T-helper 2 cell treated with Interferon-gamma antibody and Interleukin-4, amounts not matched to agents 5 μg/mL and 100 μg/mL, for 36 hours (primary cell): ENCODE measurements around the gene SLC46A2.

ENCODE experiments used
- DNase-seq: peaks from one replicate; pipeline ENCODE4 v3.0.0; 2021; ENCODE audit warnings: low spot score
- H3K27ac Mint-ChIP-seq: one replicate; pipeline ENCODE4 v1.8.0; 2021; ENCODE audit warnings: mild to moderate bottlenecking, mixed read lengths
- H3K27me3 Mint-ChIP-seq: one replicate; pipeline ENCODE4 v1.8.0; 2021; ENCODE audit warnings: low read depth, mixed read lengths
- H3K36me3 Mint-ChIP-seq: one replicate; pipeline ENCODE4 v1.8.0; 2021; ENCODE audit warnings: low read depth, mixed read lengths
- H3K4me1 Mint-ChIP-seq: one replicate; pipeline ENCODE4 v1.8.0; 2021; ENCODE audit warnings: low read depth, mixed read lengths
- H3K4me3 Mint-ChIP-seq: one replicate; pipeline ENCODE4 v1.8.0; 2022; ENCODE audit warnings: mild to moderate bottlenecking, moderate library complexity, mixed read lengths
- H3K9me3 Mint-ChIP-seq: one replicate; pipeline ENCODE4 v1.8.0; 2021; ENCODE audit warnings: mixed read lengths

Gene SLC46A2

DNA sequence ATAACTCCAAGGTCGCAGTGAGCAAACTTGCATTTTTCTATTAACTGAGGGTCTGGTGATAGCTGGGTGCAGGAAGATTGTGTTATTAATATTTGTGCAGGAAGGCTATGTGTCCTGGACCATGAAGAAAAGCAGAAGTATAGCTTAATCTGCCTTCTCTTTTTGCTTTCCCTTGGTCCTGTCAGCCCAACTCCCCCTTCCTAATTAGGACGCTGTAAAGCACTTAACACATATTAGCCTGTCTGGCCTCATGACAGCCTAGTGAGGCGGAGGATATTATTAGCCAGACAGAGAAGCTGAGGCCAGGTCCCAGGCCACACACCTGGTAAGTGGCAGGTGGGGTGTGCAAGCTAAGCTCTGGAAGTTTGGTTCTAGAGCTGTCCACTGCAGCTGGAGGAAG is 29.5 kb downstream of the SLC46A2 start:
- Mint-ChIP-seq H3K4me1 (peaks cover 9% of the 10 kb centered on the region), H3K9me3 (no peaks in the 10 kb centered on the region), H3K27ac (no peak overlapping the region), H3K36me3 (no peaks in the 10 kb centered on the region), H3K27me3 (no peaks in the 10 kb centered on the region), H3K4me3 (no peak overlapping the region)
- DNase-seq, result no peak

DNA sequence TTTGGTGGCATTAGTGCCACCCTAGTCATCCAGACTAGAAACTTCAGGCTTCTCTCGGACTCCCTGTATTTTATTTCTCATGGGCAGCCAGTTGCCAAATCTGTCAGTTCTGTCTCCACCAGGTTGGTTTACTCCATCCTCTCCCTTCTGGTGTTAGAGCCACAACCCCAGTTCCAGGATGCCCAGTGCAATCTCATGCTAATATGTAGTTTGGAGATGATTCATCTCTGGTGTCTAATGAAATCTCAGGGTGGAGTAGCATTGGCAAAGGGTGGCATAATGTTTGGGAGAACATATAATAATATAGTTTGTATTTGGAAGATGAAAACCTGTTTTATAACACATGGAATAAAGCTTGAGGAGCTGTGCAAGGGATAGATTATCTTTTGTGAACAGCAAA is 30.2 kb downstream of the SLC46A2 start:
- Mint-ChIP-seq H3K4me1 (peaks cover 9% of the 10 kb centered on the region), H3K4me3 (no peak overlapping the region), H3K36me3 (no peaks in the 10 kb centered on the region), H3K27ac (no peak overlapping the region), H3K27me3 (no peaks in the 10 kb centered on the region), H3K9me3 (no peaks in the 10 kb centered on the region)
- no peak for DNase-seq

DNA sequence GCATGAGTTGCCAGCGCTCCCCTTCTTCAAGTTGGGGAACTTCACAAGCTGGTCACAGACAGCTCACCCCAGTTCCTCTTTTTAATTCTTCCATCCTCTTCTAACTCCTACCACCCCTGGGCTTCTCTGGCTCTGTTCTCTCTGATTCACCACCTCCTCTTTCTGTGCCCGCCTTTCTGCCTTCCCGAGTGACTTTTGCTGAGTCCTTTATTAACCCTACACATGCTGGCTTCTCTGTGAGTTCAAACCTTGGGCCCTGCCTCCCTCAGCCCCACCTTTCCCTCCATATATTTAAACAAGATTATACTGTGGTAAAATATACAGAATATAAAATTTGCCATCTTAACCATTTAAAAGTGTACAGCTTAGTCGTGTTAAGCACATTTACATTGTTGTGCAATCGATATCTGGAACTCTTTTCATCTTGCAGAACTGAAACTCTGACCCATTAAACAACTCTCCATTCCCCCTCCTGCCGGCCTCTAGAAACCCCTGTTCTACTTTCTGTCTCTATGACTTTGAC is 32.0 kb downstream of the SLC46A2 start:
- Mint-ChIP-seq H3K27me3 (no peaks in the 10 kb centered on the region), H3K36me3 (no peaks in the 10 kb centered on the region), H3K27ac (no peak overlapping the region), H3K4me1 (peaks cover 9% of the 10 kb centered on the region), H3K4me3 (no peak overlapping the region), H3K9me3 (no peaks in the 10 kb centered on the region)
- no peak for DNase-seq

DNA sequence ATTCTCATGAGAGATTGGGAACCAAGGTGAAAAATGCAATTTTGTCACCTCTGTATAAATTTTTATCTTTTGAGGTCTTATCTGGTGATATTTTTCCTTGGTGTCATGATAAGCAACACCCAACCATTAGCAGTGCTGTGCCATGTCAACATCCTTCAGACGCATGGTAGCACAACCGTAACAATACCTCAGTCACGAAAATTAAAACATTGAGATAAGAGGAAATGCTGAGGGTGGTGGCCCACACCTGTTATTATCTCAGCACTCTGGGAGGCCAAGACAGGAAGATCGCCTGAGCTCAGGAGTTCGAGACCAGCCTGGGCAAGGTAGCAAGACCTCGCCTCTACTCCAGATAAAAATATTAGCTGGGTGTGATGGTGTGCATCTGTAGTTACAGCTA is 32.7 kb downstream of the SLC46A2 start:
- no peaks in the 10 kb centered on the region for H3K27me3 Mint-ChIP-seq
- peaks cover 5% of the 10 kb centered on the region for H3K4me1 Mint-ChIP-seq
- no peak for DNase-seq
- no peaks in the 10 kb centered on the region for H3K36me3 Mint-ChIP-seq
- no peak overlapping the region for H3K4me3 Mint-ChIP-seq
- no peak overlapping the region for H3K27ac Mint-ChIP-seq
- no peaks in the 10 kb centered on the region for H3K9me3 Mint-ChIP-seq

DNA sequence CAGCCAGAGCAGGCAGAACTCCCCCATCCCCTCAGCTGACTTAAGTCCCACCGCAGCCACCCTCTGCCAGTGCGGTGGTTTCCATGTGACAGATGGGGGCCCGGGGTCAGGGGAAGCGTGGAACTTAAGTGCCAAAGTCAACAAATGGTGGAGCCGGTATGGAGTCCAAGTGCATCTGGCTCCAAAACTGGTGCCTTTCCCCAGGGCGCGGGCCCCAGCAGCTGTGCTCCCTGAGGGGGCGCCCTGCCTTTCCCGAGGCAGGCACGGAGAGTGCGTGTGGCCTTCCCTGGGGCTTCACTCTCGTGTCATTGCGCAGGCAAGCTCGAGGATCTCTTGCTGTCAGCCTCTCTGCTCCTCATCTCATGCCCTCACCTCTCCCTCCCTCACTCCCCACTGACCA is 33.8 kb downstream of the SLC46A2 start:
- no peaks in the 10 kb centered on the region for H3K4me1 Mint-ChIP-seq
- no peak for DNase-seq
- H3K36me3 Mint-ChIP-seq, result no peaks in the 10 kb centered on the region
- H3K9me3 Mint-ChIP-seq, result no peaks in the 10 kb centered on the region
- H3K4me3 Mint-ChIP-seq, result no peak overlapping the region
- no peaks in the 10 kb centered on the region for H3K27me3 Mint-ChIP-seq
- no peak overlapping the region for H3K27ac Mint-ChIP-seq

DNA sequence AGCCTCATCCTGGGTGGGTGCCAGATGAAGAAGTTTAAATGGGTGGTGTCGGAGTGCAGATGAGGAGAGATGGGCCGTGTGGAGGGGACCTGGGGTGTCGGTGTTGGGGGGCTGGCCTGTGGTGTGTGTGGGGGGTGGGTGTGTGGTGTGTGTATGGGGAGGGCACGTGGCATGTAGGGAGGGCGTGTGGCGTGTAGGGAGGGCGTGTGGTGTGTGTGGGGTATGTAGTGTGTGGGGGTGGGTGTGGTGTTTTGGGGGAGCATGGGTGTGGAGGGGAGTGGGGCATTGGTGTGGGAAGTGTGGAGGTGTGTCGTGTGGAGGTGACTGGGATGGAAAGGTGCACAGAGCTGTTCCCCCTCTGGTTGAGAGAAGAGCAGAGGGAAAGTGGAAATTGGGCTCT is 34.5 kb downstream of the SLC46A2 start:
- Mint-ChIP-seq H3K4me1 (no peaks in the 10 kb centered on the region), H3K9me3 (no peaks in the 10 kb centered on the region), H3K27me3 (no peaks in the 10 kb centered on the region), H3K4me3 (no peak overlapping the region), H3K36me3 (no peaks in the 10 kb centered on the region), H3K27ac (no peak overlapping the region)
- no peak for DNase-seq

DNA sequence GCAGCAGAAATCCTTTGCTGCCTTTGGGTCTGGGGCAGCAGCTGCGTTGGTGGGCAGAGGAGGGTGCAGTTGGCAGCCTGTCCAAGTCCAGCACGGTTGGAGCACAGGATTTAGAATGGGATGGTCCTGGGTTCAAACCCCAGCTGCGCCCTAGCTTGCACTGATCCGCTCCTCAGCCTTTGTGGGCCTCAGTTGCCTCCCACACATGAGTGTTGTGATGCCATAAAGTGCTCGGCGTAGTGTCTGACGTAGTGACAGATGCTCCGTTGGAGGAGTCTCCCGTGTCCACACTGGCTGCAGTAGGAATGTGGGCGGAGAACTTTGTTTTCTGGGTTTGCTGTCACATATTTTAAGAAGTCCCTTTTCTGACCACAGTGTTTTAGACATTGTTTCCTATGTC is 36.0 kb downstream of the SLC46A2 start:
- Mint-ChIP-seq H3K27ac (no peak overlapping the region), H3K4me1 (no peaks in the 10 kb centered on the region), H3K27me3 (no peaks in the 10 kb centered on the region), H3K4me3 (no peak overlapping the region), H3K9me3 (no peaks in the 10 kb centered on the region), H3K36me3 (no peaks in the 10 kb centered on the region)
- DNase-seq, result no peak

DNA sequence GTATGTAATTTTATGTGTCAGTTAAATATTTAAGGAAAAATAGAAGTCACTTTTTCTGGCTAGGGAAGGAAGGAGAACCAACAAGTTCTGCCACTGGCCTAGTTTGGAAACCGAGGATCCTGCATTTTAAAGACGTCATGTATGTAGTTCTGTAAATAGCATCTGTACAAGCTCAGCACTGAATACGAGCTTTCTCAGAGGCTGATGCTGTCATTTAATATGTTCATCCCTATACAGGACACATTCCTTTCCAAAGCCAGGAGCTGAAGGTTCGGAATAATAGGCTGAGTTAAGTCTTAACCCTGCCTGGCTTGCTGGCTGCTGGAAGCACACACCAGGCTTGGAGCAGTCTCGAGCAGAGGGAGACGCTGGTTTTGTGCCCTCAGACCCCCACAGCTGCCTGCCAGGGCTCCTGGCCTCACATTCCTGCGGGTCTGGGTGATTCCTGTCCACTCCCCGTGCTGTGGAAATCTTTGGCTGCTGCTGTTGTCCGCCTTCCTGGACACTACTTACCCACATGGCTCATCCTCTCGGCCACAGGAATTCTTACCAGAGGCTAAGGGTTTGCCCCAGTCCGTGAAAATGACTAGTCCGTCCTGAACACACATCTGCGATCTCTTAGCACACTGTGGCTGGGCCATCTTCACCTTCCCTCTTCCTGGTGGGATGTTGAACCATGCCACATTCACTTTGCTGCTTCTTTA is 36.6 kb downstream of the SLC46A2 start:
- no peaks in the 10 kb centered on the region for H3K36me3 Mint-ChIP-seq
- H3K4me1 Mint-ChIP-seq, result no peaks in the 10 kb centered on the region
- no peak for DNase-seq
- no peak overlapping the region for H3K27ac Mint-ChIP-seq
- H3K4me3 Mint-ChIP-seq, result no peak overlapping the region
- no peaks in the 10 kb centered on the region for H3K9me3 Mint-ChIP-seq
- no peaks in the 10 kb centered on the region for H3K27me3 Mint-ChIP-seq

DNA sequence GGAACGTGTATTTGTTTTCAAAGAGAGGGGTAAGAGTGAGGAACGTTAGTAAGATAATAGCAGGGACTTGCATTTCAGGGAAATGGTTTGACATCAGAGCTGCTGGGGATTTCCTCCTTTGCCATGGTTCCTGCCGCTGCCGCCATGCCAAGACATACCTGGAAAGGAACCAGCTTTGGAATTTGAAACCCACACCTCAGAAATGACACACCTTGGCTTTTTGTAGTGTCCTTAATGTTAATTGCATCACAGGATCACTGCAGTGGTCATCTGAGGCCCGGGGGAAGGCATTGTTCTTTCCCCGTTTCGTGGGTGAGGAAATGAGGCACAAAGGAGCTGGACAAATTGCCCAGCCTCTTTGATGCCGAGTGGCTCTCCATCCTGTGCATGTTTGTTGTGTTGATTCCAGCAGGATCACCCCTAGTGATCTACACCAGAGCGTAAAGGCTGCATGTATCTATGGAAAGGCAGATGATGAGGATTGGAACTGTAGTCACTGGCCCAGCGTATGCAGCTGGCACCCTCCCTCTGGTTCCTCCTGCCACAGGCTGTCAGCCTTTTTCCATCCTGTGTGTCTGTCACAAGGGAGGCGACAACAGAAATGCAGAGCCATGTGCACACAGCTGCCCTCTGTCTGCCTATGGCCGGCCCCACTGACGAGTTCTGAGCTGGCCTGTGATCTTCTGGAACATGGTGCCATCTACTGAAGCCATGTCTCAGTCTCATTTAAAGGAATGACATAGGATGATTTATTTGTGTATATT is 37.8 kb downstream of the SLC46A2 start:
- Mint-ChIP-seq H3K4me1 (no peaks in the 10 kb centered on the region), H3K27ac (no peak overlapping the region), H3K9me3 (no peaks in the 10 kb centered on the region), H3K36me3 (no peaks in the 10 kb centered on the region), H3K27me3 (no peaks in the 10 kb centered on the region), H3K4me3 (no peak overlapping the region)
- no peak for DNase-seq

DNA sequence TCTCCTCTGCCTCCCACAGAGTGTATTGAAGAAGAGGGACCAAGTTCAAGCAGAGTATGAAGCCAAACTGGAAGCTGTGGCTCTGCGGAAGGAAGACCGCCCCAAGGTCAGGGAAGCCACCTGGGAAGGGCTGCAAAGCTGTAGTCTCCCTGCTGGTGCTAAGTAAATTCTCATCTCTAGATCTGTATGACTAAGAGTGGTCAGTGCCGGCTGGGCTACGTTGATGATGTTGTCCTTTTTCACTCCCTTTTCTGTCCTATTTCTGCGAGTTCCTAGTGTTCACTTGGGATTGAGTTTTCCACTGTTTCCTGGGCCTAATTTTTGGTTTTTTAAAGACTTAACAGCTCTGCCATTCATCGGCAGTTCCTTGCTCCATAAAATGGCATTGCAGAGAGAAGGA is 39.8 kb downstream of the SLC46A2 start:
- Mint-ChIP-seq H3K36me3 (no peaks in the 10 kb centered on the region), H3K4me1 (no peaks in the 10 kb centered on the region), H3K27me3 (no peaks in the 10 kb centered on the region), H3K4me3 (no peak overlapping the region), H3K27ac (no peak overlapping the region), H3K9me3 (no peaks in the 10 kb centered on the region)
- DNase-seq, result no peak

DNA sequence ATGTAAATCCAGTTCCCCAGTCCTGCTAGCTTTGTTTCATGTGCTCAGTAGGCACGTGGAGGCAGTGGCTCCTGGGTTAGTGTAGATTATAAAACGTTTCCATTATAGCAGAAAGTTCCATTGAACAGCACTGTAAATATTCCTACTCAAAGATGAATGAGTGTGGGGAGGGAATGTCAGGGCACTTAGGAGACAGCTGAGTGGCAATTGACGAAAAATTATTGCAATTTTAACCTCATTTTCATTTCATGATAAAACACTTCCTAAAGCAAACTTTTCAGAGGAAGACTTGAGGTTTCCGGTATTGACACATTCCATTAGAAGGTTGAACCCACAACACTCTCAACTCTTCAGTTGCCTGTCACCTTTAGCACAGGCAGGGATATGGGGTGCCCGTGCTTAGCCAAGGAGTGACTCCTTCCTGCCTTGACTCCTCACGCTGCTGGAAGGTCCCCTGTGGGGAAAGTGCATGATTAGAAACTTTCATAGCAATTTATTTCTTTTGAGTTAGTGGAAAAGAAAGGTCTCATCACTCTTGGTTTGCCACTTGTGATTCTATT is 41.2 kb downstream of the SLC46A2 start:
- peaks cover 5% of the 10 kb centered on the region for H3K4me1 Mint-ChIP-seq
- no peaks in the 10 kb centered on the region for H3K27me3 Mint-ChIP-seq
- no peak overlapping the region for H3K4me3 Mint-ChIP-seq
- H3K27ac Mint-ChIP-seq, result no peak overlapping the region
- no peak for DNase-seq
- H3K9me3 Mint-ChIP-seq, result no peaks in the 10 kb centered on the region
- H3K36me3 Mint-ChIP-seq, result no peaks in the 10 kb centered on the region

DNA sequence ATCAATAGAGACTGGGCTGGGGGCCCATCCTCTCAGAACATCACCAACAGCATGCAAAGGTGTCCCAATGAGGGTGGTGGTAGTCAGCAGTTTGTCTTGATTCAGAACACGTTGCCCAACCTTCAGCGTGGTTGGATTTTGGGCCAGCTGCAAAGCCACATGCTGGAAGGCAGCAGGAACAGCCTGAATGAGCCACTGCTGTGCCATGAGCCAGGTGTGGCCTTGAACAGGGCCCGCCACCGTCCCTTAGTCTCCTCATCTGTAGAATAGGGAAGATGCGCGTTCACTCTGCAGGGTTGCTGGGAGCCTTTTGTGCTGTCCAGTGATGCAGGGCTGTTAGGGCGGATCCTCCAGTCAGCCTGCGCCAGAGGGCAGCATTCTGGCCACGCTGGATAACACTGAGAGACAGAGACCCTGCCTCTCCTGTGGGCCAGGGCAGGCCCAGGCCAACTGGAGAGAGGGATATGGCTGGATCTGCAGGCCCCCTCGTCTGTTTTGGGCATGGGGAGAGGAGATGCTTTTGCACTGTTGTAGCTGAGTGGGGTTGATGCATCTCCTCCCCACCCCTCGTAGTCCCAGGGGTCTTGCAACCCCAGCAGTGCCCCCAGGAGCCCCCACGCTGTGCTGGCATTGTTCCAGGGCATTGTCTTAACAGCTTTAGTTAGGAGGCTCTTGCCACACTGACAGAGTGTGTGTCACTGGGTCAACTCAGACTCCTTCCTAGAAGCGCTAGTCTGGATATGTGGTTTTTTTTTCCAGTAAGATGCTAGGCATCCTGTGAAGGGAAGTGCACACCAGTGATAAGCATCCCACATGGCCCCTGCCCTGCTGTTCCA is 42.1 kb downstream of the SLC46A2 start:
- Mint-ChIP-seq H3K27ac (no peak overlapping the region), H3K4me1 (peaks cover 6% of the 10 kb centered on the region), H3K36me3 (no peaks in the 10 kb centered on the region), H3K27me3 (no peaks in the 10 kb centered on the region), H3K9me3 (no peaks in the 10 kb centered on the region), H3K4me3 (no peak overlapping the region)
- no peak for DNase-seq

DNA sequence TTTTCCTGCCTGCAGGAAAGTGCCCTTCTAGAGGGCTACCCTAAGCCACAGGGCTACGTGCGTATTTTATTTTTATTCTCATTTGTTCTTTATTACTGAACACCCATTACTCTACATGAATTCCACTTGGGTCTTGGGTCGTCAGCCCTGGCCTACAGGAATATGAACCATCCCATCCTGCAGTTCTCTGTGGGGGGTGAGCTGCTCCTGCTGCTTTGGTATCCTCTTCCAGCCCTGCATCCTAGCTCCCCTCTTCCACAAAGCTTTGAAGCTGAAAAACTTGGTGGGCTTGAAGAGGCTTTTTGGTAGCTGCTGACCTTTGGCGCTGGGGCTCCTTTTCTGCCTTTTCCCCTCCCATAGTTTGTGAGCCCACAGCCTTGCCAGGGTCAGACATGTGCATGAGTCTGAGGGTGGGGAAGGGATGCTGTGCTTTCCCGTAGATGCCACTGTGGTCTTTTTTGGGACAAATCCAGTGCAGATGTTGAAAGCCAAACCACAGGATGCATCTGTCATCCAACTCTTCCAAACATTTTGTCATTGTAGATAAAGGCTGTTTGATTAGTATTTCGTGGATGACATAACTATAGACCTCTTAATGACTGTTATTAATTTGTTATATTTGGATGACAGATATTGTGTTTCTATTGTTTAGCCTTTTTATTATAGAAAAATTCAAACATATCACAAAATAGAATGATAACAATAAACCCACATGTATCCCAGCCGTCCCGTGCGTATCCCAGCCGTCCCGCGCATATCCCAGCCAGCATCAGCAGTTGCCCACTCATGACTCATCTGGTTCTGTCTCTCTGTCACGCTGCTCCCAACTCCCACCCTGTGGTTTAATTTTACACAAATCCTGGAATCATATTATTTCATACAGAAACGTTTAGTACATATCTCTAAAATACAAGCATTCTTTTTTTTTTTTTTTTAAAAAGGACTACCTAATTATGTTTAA is 43.9 kb downstream of the SLC46A2 start:
- no peak for DNase-seq
- peaks cover 6% of the 10 kb centered on the region for H3K4me1 Mint-ChIP-seq
- no peaks in the 10 kb centered on the region for H3K9me3 Mint-ChIP-seq
- H3K27ac Mint-ChIP-seq, result no peak overlapping the region
- H3K27me3 Mint-ChIP-seq, result no peaks in the 10 kb centered on the region
- H3K36me3 Mint-ChIP-seq, result no peaks in the 10 kb centered on the region
- H3K4me3 Mint-ChIP-seq, result no peak overlapping the region
